GM08714 (cell line): Measurements from ENCODE around the gene DRC7.
"Not testable (repeated sequence)": the region's sequence is repeated elsewhere in the genome, so short reads cannot be mapped to it uniquely, and the experiment has no call there.

Experiments used
- H3K4me3 ChIP-seq: fragments of 200-500 bp; sonication (Bioruptor generic); 2 replicates; pipeline ENCODE4 v1.5.1; 2014; ENCODE audit warnings: mild to moderate bottlenecking, low read length, inconsistent platforms
- ZNF274 ChIP-seq: IDR thresholded peaks from 2 replicates; pipeline ENCODE4 v1.6.1; 2012; ENCODE audit warnings: mild to moderate bottlenecking, low read depth, low read length

Gene DRC7

DNA sequence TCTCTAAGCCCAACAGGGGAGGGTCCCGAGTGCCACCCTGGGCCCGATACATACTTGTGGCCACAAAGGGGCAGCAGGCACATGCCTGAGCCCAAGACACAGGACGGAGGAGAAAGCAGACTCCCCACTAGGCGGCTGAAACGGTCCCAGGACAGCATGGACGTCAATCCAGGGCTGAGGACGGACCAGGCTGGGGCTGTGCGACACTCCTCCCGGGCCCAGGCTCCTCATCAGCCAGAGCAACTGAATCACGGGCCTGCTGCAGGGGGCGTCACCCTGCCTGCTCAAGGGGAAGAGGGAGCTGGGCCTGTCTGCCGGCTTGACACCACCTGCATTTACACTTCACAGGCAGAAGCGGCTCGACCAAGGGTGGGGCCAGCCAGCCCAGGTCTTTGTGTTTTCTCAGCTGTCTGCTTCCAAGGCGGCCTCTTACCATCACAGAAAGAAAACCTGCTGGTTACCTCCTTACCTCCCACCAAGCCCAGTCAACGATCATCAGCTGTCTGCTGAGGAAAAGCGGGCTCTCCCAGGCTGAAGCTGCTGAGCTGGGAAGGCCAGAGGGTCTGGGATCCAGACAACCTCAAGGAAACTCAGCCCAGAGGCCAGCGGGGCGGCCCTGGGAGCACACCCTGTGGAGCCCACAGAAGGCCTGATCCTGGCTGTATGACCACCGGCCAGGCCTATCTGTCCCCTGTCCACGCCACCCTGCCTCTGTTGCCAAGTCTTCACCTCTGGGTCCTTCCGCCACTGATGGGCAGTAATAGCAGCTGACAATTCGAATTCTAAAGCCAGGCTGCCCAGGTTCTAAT is 81.3 kb downstream of the DRC7 start:
- no peak overlapping the region for H3K4me3 ChIP-seq
- TF ChIP-seq ZNF274, result no peak

DNA sequence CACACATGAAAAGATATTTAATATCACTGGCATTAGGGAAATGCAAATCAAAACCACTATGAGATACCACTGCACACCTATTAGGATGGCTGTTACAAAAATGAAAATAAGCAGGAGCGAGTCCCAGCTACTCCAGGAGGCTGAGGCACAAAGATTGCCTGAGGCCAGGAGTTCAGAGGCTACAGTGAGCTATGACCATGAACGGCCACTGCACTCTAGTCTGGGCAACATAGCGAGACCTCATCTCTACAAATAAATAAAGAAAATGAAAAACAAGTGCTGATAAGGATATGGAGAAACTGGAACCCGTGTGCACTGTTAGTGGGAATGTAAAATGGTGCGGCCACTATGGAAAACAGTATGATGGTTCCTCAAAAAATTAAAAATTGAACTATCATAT is 84.1 kb downstream of the DRC7 start:
- no peak for TF ChIP-seq ZNF274

DNA sequence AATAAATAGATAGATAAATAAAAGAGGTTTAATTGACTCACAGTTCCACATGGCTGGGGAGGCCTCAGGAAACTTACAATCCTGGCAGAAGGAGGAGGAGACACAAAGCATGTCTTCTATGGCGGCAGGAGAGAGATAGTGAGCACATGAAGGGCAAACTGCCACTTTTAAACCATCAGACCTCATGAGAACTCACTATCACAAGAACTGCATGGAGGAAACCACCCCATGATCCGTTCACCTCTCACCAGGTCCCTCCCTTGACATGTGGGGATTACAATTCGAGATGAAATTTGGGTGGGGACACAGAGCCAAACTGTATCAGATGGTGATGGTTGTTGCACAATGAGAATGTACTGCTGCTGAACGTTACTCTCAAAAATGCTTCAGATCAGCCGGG is 85.2 kb downstream of the DRC7 start:
- H3K4me3 ChIP-seq, result not testable (repeated sequence)

More for the DNA sequence above, 84.1 kb downstream of the DRC7 start:
- H3K4me3 ChIP-seq, result no peak overlapping the region

DNA sequence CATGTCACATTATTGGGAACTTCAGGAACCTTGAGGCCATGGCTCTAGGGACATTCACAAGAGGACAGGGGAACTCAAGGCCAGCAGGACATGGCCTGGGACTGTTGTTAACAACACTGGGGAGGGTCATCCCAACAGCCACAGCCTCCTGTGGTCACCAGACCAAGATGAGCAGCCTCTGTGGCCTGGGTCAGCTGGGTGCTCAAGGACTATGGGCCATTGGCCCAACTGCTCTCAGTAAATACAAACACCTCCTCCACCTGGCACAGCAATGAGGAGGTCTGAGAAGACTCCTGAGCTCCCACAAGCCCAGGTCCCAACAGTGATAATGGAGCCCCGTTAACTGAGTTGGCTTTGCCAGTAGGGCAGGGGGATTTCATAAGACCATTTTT is 86.7 kb downstream of the DRC7 start:
- TF ChIP-seq ZNF274, result no peak
- no peak overlapping the region for H3K4me3 ChIP-seq
